ENCODE measurements around the gene PPP2R5C. TPM values are rescaled to one million over a fixed set of nuclear protein-coding genes. Genes with fewer than 3 reads are reported as not detected.

Gene PPP2R5C
- total and polyA plus RNA-seq, 9 of the 15 experiments (the other 6 are each of a cell fraction or from before 2014, with no cell fraction given) = 284 to 617 (median 395) TPM

DNA sequence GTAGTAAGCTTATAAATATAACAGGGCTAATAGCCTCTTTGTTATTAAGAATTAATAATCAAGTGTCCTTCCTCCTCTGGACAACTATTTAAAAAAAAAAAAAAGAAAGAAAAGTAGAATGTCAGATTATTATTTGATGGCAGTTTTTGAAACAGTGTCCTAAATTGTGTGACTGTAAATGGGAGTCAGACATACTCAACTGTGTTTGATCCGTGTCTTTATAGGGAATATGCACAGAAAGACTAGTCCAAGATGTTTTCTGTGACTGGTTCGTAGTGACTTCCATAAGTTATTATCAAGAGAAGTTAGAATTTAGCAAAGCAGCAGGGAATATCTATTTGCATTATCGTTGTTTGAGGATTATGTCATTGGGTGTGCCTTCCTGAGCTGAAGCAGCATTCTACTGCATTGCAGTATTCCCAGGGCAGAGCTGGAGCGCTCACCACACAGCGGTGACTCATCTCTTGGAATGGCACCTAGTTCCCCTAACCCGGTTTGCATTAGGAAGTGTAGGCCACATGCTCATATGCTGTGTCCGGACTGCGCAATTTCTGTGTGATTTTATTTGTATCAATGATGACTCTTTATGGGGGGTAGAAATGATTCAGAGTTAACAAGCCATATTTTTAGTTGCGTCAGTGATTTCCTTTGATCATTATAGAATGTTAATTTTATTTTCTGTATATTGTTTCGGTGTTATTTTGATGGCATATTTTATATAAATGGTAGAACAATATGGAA lies 210.8 kb downstream of the PPP2R5C start (continued):
- TF ChIP-seq STAT5A (IDR thresholded peaks at IDR 0.05; ENCODE audit: borderline replicate concordance, low read length) (no peak), SIX5 (IDR thresholded peaks at IDR 0.05; ENCODE audit: borderline replicate concordance in 1 of 2, insufficient read depth in 1 of 2, low read depth in 1 of 2, low read length in 2 of 2) (no peak), KAT7 (CRISPR knock-in tag; IDR thresholded peaks at IDR 0.05; ENCODE audit: borderline replicate concordance) (no peak), SMARCA4 (IDR thresholded peaks at IDR 0.05) (peak; percentile 76), ZNF444 (CRISPR knock-in tag; IDR thresholded peaks at IDR 0.05) (no peak), TRIM28 (IDR thresholded peaks at IDR 0.05) (no peak), TFE3 (CRISPR knock-in tag; IDR thresholded peaks at IDR 0.05) (no peak), ARID1B (IDR thresholded peaks at IDR 0.05) (peak; percentile 62; the same call in 1 of the 2 replicates), BRD4 (IDR thresholded peaks at IDR 0.05) (no peak), BCL6 (CRISPR knock-in tag; IDR thresholded peaks at IDR 0.05) (no peak), SREBF1 (IDR thresholded peaks at IDR 0.05; ENCODE audit: borderline replicate concordance, low read depth, low read length) (no peak), ZBTB12 (CRISPR knock-in tag; IDR thresholded peaks at IDR 0.05) (no peak), HSF4 (CRISPR knock-in tag; IDR thresholded peaks at IDR 0.05; ENCODE audit: borderline replicate concordance) (no peak), CHD2 (IDR thresholded peaks at IDR 0.05; ENCODE audit: low read depth, low read length) (no peak), FOXP1 (CRISPR knock-in tag; IDR thresholded peaks at IDR 0.05) (no peak), DMBX1 (CRISPR knock-in tag; IDR thresholded peaks at IDR 0.05; ENCODE audit: borderline replicate concordance) (no peak), ZBTB8A (IDR thresholded peaks at IDR 0.05; ENCODE audit: partially characterized antibody) (no peak), BRF1 (IDR thresholded peaks at IDR 0.05; ENCODE audit: borderline replicate concordance, extremely low read depth, insufficient read length) (no peak), IRF1 (CRISPR knock-in tag; IDR thresholded peaks at IDR 0.05; ENCODE audit: borderline replicate concordance) (no peak), CREM (IDR thresholded peaks at IDR 0.05; ENCODE audit: low read depth) (peak; percentile 35; the same call in 1 of the 2 replicates), RBM22 (IDR thresholded peaks at IDR 0.05; ENCODE audit: low read depth, low read length, poor library complexity, severe bottlenecking) (no peak), HOXB6 (CRISPR knock-in tag; IDR thresholded peaks at IDR 0.05; ENCODE audit: borderline replicate concordance) (no peak), LEF1 (IDR thresholded peaks at IDR 0.05) (no peak), ZNF584 (CRISPR knock-in tag; IDR thresholded peaks at IDR 0.05; ENCODE audit: low read depth) (no peak), CHD1 (IDR thresholded peaks at IDR 0.05; ENCODE audit: low read length) (no peak), SIRT6 (IDR thresholded peaks at IDR 0.05; ENCODE audit: low read depth, low read length) (no peak), NONO (IDR thresholded peaks at IDR 0.05; ENCODE audit: low read depth in 2 of 2, low read length in 1 of 2) (no peak), ZFPM2 (CRISPR knock-in tag; IDR thresholded peaks at IDR 0.05) (no peak)
